Lower lobe of right lung (tissue), 2 donors: Measurements from ENCODE around the gene CALD1. TPM values are rescaled to one million over a fixed set of nuclear protein-coding genes. Genes with fewer than 3 reads are reported as not detected.

Experiments
- ATAC-seq, 2 donors: fragments of 200-7000 bp; cut with Tn5 transposase; one replicate each; pipeline ENCODE4 v1.9.1; 2020 to 2022; ENCODE audit warnings: mild to moderate bottlenecking in 2 of 2, moderate library complexity in 2 of 2
- DNase-seq: peaks from one replicate; pipeline ENCODE4 v3.0.0-alpha.2; 2020
- H3K27ac ChIP-seq: fragments of 200-600 bp; one replicate; pipeline ENCODE4 v1.8.0; 2022
- H3K27me3 ChIP-seq: fragments of 200-600 bp; one replicate; pipeline ENCODE4 v1.8.0; 2022; ENCODE audit warnings: low read depth
- H3K36me3 ChIP-seq: fragments of 200-600 bp; one replicate; pipeline ENCODE4 v1.8.0; 2022; ENCODE audit warnings: mild to moderate bottlenecking
- H3K4me1 ChIP-seq: fragments of 200-600 bp; one replicate; pipeline ENCODE4 v1.8.0; 2022
- H3K4me3 ChIP-seq: fragments of 200-600 bp; one replicate; pipeline ENCODE4 v1.8.0; 2022; ENCODE audit warnings: mild to moderate bottlenecking
- H3K9me3 ChIP-seq: fragments of 200-600 bp; one replicate; pipeline ENCODE4 v1.8.0; 2022
- intact Hi-C: fragments of 100-400 bp; cut with DNase I; formaldehyde crosslinking; loops from one replicate; pipeline ENCODE4 v1.11.0; 2022
- total RNA-seq: library from RNA; stranded (reverse); fragmentation: NEBNext Ultra II Directional; extraction: Animal tissue kit (Norgen Biotek cat#: 25700); gene quantifications from one replicate; pipeline ENCODE4 v1.2.1, GENCODE V29; 2021
- TF ChIP-seq, protein P1 (sequence below): fragments of 200-600 bp; IDR thresholded peaks from one replicate; pipeline ENCODE4 v1.8.0; 2022; ENCODE audit warnings: antibody characterized with exemption, mild to moderate bottlenecking
- donor health status: DM: no; HTN: yes; CAD: no; lungs with severe emphysema.

Gene CALD1
- total RNA-seq, 1 donor from 2014 or later: 140 TPM

GRCh38 chr7:134799377-134799776, 19.9 kb downstream of the CALD1 start:
- Histone ChIP-seq H3K4me1 (no peaks in the 10 kb centered on the region), H3K36me3 (no peaks in the 10 kb centered on the region), H3K27ac (no peak overlapping the region), H3K27me3 (no peaks in the 10 kb centered on the region), H3K9me3 (no peaks in the 10 kb centered on the region), H3K4me3 (no peak overlapping the region)
- TF ChIP-seq, protein P1, sequence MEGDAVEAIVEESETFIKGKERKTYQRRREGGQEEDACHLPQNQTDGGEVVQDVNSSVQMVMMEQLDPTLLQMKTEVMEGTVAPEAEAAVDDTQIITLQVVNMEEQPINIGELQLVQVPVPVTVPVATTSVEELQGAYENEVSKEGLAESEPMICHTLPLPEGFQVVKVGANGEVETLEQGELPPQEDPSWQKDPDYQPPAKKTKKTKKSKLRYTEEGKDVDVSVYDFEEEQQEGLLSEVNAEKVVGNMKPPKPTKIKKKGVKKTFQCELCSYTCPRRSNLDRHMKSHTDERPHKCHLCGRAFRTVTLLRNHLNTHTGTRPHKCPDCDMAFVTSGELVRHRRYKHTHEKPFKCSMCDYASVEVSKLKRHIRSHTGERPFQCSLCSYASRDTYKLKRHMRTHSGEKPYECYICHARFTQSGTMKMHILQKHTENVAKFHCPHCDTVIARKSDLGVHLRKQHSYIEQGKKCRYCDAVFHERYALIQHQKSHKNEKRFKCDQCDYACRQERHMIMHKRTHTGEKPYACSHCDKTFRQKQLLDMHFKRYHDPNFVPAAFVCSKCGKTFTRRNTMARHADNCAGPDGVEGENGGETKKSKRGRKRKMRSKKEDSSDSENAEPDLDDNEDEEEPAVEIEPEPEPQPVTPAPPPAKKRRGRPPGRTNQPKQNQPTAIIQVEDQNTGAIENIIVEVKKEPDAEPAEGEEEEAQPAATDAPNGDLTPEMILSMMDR: no peak
- intact Hi-C loops: no loop called here
- DNase-seq: no peak
- ATAC-seq: no peak

GRCh38 chr7:134802762-134803161, 23.3 kb downstream of the CALD1 start:
- intact Hi-C loops: no loop called here
- DNase-seq (no peak), ATAC-seq (no peak)
- Histone ChIP-seq H3K27me3 (no peaks in the 10 kb centered on the region), H3K4me1 (no peaks in the 10 kb centered on the region), H3K4me3 (no peak overlapping the region), H3K27ac (no peak overlapping the region), H3K36me3 (no peaks in the 10 kb centered on the region), H3K9me3 (no peaks in the 10 kb centered on the region)
- TF ChIP-seq, protein P1: no peak

- Histone ChIP-seq H3K4me1 (no peaks in the 10 kb centered on the region), H3K36me3 (no peaks in the 10 kb centered on the region), H3K9me3 (no peaks in the 10 kb centered on the region), H3K27ac (peak overlapping the region; percentile 8), H3K27me3 (no peaks in the 10 kb centered on the region), H3K4me3 (no peak overlapping the region)
- intact Hi-C loops: no loop called here
- DNase-seq (no peak), ATAC-seq (no peak)
- TF ChIP-seq, protein P1: no peak
These were observed 24.9 kb downstream of the CALD1 start for GRCh38 chr7:134804351-134804750.

DNA sequence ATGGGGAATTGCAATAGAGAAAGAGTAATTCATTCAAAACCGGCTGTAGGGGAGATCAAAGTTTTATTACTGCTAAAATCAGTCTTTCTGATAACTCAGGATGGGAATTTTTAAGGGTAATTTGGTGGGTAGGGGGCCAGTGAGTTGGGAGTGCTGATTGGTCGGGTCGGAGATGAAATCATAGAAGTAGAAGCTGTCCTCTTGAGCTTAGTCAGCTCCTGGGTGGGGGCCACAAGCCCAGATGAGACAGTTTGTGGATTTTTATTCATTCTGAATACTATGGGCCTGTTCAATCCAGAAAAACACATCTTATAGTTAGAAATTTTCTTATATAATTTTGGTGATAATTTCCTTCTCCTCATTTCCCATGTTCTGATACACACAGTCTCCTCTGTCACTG, 25.4 kb downstream of the CALD1 start:
- TF ChIP-seq, protein P1: no peak
- Histone ChIP-seq H3K36me3 (no peaks in the 10 kb centered on the region), H3K9me3 (no peaks in the 10 kb centered on the region), H3K27me3 (no peaks in the 10 kb centered on the region), H3K4me1 (no peaks in the 10 kb centered on the region), H3K4me3 (no peak overlapping the region), H3K27ac (peak overlapping the region; percentile 8)
- no peak for DNase-seq
- no peak for ATAC-seq
- intact Hi-C loops: no loop called here

DNA sequence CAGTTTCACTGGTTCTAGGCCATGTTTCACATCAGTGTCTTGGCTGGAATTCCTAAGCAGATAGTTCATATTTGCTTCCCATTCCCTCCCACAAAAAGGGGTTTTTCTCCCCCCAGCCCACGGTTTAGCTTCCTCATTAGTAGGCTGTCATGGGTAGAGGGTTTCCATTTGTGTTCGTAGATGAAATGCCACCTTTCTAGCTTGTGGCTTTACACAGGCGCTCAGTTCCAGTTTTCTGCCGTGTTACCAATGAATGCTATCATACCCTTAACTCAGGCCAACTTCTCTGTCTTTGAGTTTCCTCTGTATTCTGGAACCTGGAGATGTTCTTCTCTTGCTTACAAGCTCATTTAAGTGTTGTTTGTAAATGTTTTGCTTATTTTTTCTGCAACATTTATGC, 26.8 kb downstream of the CALD1 start:
- intact Hi-C loops: no loop called here
- Histone ChIP-seq H3K9me3 (no peaks in the 10 kb centered on the region), H3K27me3 (no peaks in the 10 kb centered on the region), H3K36me3 (no peaks in the 10 kb centered on the region), H3K4me1 (peaks cover 8% of the 10 kb centered on the region), H3K27ac (no peak overlapping the region), H3K4me3 (no peak overlapping the region)
- ATAC-seq (no peak), DNase-seq (no peak)
- TF ChIP-seq, protein P1: no peak

DNA sequence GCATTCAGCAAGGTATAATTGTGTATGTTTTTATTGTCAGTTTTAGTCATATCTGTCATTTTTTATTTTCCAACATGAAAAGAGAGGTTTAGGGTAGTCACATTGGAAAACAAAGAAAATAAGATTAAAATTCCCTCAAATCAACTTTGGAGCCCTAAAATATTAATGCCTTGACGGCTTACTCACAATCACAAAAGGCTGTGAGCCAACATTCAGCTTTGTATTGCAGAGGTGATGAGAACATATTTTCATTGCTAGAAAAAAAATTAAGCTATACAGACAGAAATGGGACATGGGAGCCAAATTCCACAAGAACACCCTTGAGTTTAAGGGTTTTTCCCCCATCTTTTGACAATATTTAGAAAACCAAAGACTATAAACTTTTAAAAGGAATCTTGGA, 30.2 kb downstream of the CALD1 start:
- H3K36me3 ChIP-seq: no peaks in the 10 kb centered on the region
- intact Hi-C loops: no loop called here
- DNase-seq (no peak), ATAC-seq (no peak)
- no peak overlapping the region for H3K27ac ChIP-seq
- no peaks in the 10 kb centered on the region for H3K27me3 ChIP-seq
- no peak overlapping the region for H3K4me3 ChIP-seq
- H3K9me3 ChIP-seq: no peaks in the 10 kb centered on the region
- H3K4me1 ChIP-seq: peaks cover 30% of the 10 kb centered on the region
- TF ChIP-seq, protein P1: no peak
